GM19193 (cell line): ENCODE results near the gene IGSF5.

Experiments used
- POLR2A ChIP-seq: IDR thresholded peaks from 4 replicates; pipeline ENCODE4 v1.6.1; 2011; ENCODE audit not compliant: insufficient read depth, insufficient read length; ENCODE audit errors: extremely low read depth

Gene IGSF5

DNA sequence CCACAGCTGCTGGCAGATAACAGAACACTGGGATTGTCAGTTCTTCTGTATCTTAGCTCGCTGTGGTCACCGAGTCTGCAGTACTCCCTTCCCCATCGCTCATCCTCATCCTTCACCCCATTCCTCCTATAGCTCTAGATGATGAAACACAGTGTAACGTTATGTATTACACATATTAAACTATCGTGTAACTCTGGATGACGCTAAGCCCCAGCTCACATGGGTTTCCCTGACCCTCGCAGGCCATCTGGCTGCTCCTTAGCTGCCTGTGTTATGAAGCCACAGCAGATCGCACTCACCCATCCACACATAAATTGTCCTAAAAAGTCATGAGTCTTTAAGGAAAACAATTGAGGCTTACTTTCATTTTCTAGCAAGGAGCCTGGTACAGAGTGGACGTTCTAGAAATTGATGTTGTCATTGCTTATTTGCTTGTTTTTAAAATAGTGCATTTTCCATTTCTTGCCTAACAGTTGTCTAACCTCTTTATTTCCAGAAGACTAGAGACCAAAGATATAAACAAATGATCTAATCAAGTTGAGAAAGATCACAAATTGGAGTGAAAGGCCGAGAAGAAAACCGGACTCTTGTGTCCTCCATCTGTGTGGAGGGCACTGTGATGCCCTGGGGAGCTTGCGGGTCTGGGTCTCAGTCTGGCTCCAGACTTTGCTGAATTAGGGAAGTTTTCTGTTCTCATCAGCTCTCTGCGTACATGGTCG lies 97.9 kb downstream of the IGSF5 start:
- TF ChIP-seq POLR2A = no peak

DNA sequence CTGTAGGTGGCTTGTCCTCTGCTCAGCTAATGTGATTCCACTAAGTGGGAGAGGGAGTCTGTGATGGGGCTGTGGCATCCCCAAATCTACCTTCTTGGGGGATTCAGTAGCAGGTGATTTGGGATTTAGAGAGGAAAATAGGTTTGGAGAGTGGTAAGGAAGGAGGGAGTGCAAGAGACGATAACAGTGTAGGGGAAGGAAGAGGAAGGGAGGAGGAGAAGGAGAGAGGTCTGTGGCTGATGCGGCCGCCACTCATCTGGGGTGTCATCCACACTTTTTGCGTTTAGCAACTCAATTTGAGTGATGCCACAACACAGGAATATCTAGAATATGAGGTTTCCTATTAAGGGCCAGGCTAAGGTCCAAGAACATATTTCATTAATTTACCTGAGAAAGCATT lies 98.5 kb downstream of the IGSF5 start:
- TF ChIP-seq POLR2A = no peak

DNA sequence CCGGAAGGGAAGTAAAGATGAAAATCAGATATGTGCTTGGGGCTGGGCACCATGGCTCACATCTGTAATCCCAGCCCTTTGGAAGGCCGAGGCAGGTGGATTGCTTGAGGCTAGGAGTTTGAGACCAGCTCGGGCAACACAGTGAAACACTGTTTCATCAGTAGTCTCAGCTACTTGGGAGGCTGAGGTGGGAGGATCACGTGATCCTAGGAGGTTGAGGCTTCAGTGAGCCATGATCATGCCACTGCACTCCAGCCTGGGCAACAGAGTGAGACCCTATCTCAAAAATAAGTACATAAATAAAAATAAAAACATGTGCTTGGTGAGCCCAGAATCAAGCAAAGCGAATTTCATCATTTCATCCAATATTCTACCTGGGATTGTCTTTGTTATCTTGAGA lies 98.9 kb downstream of the IGSF5 start:
- no peak for TF ChIP-seq POLR2A

DNA sequence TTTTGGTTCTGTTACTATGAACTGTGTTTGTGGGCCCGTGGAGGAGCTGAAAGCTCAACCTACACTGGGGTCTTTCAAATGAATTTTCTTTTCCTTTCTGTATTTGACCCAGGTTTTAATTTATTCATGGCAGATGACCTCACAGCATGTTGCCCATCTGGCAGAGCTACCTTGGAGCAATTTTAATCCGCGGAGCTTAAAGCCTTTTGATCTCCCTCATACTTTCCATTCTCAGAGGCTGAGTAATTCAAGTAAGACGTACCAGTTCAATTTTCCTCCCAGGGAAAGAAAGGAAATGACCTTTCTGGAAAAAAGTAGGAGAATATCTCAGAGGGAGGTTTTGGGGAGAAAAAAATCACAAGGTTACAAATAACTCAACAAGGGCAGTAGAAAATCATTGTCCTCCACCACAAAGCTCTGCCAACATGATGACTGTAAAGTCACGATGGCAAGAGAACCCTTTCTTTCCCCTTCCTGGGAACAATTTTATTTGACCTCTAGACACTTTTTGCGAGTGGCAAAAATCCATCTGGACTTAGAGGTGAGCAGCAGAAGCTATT lies 100.7 kb downstream of the IGSF5 start:
- TF ChIP-seq POLR2A = no peak

DNA sequence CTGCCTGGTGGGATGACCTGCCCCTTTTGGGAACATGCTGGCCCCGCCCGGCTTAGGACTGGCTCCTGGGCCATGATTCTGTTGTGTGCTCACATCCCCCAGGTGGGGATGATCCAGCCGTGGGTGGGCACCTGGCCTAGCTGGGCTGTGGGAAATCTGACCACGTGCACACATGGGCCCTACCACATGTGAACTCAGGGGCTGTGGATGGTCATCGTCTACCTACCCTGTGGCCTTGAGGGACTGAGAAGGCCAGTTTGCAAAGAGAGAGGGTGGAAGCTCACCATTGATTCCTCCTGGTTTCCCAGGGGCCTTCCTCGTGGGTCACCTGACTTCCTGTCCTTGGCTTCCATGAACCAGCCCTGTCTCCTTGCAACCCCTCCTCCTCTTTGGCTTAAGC lies 102.9 kb downstream of the IGSF5 start:
- TF ChIP-seq POLR2A = no peak

DNA sequence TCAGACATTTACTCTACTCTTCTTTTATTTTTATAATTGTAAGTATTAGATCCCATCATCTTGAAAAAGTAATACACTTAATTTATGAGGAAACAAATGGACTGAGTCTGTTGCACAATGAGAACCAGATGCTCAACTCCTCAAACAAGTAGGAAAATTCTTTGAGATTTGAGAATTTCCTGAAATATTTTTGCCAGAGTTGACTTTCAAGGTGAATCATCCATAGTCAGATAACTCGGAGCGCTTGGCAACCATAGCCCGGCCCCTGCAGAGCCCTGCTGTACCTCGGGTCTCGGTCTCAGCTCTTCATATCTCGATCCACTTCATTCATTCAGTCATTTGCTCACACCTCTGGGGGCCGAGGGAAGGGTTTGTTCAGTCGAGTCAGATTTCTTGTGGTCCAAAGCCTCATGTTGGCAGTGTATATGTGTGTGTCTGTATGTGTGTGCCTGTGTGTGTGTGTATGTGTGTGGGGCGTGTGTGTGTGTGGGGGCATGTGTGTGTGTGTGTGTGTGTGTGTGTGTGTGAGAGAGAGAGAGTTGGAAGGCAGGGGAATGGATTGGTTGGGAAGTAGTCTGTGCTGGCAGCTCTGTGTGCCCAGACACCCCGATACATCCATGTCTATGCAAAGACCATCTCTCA lies 104.2 kb downstream of the IGSF5 start:
- no peak for TF ChIP-seq POLR2A

DNA sequence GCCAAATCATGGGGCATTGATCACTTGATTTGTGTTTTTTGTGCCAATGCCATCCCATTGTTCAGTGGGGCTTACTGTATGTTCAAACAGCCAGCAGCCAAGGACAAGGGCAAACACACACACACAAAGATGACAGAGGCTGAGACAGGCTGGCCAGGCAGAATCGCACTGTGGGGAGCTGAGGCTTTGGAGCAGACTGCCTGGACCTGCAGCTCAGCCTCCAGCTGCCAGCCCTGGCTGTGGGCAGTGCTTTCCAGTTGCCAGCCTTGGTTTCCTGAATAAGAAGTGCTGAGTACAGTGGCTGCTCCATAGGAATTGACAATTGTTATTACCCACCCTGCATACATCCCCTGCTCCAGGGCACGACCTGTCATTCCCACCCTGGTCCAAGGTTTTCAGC lies 105.3 kb downstream of the IGSF5 start:
- no peak for TF ChIP-seq POLR2A

DNA sequence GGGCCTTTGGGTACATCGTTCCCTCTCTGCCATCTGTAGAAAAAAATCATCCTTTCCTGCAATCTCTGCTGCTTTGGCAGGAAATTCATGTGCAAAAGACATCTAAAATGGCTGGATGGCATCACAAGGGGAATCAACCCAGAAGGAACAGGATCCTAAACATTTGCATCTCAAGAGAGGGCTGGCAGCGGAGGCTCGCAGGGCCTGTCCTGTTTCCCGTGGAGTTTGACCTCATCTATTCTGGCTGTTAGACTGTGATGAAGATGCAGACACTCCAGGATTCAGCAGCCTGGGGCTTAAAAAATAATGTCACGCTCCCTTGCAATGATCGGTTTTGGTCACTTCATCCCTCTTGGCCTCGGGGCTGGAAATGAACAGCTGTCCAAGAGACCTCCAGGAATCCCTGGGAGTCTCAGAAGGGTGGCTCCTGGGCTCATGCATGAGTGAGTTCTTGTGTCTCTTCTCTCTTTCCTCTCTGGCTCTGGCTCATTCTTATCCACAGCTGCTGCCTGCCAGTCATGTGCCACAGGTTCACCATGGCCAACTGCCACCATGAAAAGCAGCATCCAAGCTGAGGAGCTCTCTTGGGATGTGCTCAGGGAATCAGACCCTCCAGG lies 106.1 kb downstream of the IGSF5 start:
- no peak for TF ChIP-seq POLR2A
